ENCODE results near the gene ANO6.

GRCh38 chr12:45291518-45291917, 75.6 kb downstream of the ANO6 start:
- TF ChIP-seq REST (IDR thresholded peaks at IDR 0.05) (no peak), RXRA (IDR thresholded peaks at IDR 0.05) (no peak), CTCF (IDR thresholded peaks at IDR 0.05; ENCODE audit: low read depth, low read length, missing input control) (no peak), GABPA (IDR thresholded peaks at IDR 0.05 in 1 of 2, conservative IDR thresholded peaks at IDR 0.05 in 1 of 2) (no peak), SP1 (IDR thresholded peaks at IDR 0.05) (no peak), ZBTB33 (IDR thresholded peaks at IDR 0.05) (no peak), HNF4G (IDR thresholded peaks at IDR 0.05) (no peak), JUND (IDR thresholded peaks at IDR 0.05) (no peak), FOXA1 (IDR thresholded peaks at IDR 0.05) (no peak), YY1 (IDR thresholded peaks at IDR 0.05) (no peak)

All from liver (tissue), 3 donors.